ENCODE data around the gene MRO.
"Not testable (repeated sequence)": the region's sequence is repeated elsewhere in the genome, so short reads cannot be mapped to it uniquely, and the experiment has no call there.

- not testable (repeated sequence) for TF ChIP-seq POLR2AphosphoS5, EP300 (IDR thresholded peaks at IDR 0.05)
- TF ChIP-seq, protein P1, sequence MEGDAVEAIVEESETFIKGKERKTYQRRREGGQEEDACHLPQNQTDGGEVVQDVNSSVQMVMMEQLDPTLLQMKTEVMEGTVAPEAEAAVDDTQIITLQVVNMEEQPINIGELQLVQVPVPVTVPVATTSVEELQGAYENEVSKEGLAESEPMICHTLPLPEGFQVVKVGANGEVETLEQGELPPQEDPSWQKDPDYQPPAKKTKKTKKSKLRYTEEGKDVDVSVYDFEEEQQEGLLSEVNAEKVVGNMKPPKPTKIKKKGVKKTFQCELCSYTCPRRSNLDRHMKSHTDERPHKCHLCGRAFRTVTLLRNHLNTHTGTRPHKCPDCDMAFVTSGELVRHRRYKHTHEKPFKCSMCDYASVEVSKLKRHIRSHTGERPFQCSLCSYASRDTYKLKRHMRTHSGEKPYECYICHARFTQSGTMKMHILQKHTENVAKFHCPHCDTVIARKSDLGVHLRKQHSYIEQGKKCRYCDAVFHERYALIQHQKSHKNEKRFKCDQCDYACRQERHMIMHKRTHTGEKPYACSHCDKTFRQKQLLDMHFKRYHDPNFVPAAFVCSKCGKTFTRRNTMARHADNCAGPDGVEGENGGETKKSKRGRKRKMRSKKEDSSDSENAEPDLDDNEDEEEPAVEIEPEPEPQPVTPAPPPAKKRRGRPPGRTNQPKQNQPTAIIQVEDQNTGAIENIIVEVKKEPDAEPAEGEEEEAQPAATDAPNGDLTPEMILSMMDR (IDR thresholded peaks at IDR 0.05) = not testable (repeated sequence)
These were observed 37.4 kb upstream of the MRO start for GRCh38 chr18:50857166-50857565.
